GM12865 (cell line): ENCODE data around the gene SCARB1.
"Not testable (repeated sequence)": the region's sequence is repeated elsewhere in the genome, so short reads cannot be mapped to it uniquely, and the experiment has no call there.

Experiments
- DNase-seq: peaks from one replicate; pipeline ENCODE4 v3.0.0; 2010; ENCODE audit warnings: low read depth
- H3K4me3 ChIP-seq: 2 replicates; pipeline ENCODE4 v1.5.1; 2011; ENCODE audit warnings: mild to moderate bottlenecking, low read depth, low read length, control low read depth
- TF ChIP-seq, protein P1 (sequence below): IDR thresholded peaks from 2 replicates; pipeline ENCODE4 v1.5.1; 2011; ENCODE audit warnings: low read length, control low read depth, low read depth, inconsistent platforms; ENCODE audit not compliant: insufficient read depth; ENCODE audit errors: missing control alignments

The SCARB1 gene

DNA sequence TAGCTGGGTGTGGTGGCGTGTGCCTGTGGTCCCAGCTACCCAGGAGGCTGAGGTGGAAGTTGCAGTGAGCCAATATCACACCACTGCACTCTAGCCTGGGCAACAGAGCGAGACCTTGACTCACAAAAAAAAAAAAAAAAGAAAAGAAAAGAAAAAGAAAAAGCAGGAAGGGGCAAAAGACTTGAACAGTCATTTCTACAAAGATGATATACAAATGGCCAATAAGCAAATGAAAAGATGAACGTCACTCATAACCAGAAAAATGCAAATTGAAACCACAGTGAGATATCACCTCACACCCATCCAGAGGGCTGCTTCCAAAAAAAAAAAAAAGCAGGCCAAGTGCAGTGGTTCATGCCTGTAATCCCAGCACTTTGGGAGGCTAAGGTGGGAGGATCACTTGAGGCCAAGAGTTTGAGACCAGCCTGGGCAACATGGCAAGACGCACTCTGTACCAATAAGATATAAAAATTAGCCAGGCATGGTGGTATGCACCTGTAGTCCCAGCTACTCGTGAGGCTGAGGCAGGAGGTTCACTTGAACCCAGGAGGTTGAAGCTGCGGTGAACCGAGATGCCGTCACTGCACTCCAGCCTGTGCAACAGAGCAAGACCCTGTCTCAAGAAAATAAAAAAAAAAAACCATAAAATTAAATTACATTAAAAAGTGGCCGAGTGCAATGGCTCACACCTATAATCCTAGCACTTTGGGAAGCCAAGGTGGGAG, 30.3 kb upstream of the SCARB1 start:
- TF ChIP-seq, protein P1, sequence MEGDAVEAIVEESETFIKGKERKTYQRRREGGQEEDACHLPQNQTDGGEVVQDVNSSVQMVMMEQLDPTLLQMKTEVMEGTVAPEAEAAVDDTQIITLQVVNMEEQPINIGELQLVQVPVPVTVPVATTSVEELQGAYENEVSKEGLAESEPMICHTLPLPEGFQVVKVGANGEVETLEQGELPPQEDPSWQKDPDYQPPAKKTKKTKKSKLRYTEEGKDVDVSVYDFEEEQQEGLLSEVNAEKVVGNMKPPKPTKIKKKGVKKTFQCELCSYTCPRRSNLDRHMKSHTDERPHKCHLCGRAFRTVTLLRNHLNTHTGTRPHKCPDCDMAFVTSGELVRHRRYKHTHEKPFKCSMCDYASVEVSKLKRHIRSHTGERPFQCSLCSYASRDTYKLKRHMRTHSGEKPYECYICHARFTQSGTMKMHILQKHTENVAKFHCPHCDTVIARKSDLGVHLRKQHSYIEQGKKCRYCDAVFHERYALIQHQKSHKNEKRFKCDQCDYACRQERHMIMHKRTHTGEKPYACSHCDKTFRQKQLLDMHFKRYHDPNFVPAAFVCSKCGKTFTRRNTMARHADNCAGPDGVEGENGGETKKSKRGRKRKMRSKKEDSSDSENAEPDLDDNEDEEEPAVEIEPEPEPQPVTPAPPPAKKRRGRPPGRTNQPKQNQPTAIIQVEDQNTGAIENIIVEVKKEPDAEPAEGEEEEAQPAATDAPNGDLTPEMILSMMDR: no peak
- DNase-seq: peak; percentile 55
- H3K4me3 ChIP-seq: no peak overlapping the region

DNA sequence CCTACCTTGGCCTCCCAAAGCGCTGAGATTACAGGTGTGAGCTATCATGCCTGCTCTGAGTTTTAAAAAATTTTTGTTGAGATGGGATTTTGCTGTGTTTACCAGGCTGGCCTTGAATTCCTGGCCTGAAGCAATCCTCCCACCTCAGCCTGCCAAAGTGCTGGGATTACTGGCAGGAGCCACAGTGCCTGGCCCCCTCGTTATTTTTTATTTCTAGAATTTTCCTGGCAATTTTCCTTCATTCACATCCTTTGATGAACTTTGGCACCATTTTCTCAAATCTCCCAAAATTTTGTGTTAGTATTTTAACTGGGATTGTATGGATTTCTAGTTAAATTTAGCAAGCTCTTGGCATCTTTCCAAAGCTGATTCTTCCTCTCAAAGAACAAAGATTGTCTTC, 24.6 kb upstream of the SCARB1 start:
- H3K4me3 ChIP-seq: no peak overlapping the region
- DNase-seq: no peak
- TF ChIP-seq, protein P1: no peak

DNA sequence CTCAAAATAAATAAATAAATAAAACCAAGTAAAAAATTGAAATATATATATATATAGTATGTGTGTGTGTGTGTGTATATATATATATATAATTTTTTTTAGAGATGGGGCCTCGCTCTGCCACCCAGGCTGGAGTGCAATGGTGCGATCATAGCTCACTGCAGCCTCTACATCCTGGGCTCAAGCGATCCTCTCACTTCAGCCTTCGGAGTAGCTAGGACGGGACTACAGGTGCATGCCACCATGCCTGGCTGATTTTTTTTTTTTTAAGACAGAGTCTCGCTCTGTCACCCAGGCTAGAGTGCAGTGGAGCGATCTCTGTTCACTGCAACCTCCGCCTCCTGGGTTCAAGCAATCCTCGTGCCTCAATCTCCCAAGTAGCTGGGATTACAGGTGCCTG, 24.1 kb upstream of the SCARB1 start:
- not testable (repeated sequence) for H3K4me3 ChIP-seq, DNase-seq

- no peak overlapping the region for H3K4me3 ChIP-seq
- TF ChIP-seq, protein P1: no peak
- DNase-seq: peak; percentile 84
These were observed 21.1 kb upstream of the SCARB1 start for GRCh38 chr12:124884587-124885438.

GRCh38 chr12:124883263-124884130, 19.8 kb upstream of the SCARB1 start:
- TF ChIP-seq, protein P1: no peak
- DNase-seq: no peak
- no peak overlapping the region for H3K4me3 ChIP-seq

DNA sequence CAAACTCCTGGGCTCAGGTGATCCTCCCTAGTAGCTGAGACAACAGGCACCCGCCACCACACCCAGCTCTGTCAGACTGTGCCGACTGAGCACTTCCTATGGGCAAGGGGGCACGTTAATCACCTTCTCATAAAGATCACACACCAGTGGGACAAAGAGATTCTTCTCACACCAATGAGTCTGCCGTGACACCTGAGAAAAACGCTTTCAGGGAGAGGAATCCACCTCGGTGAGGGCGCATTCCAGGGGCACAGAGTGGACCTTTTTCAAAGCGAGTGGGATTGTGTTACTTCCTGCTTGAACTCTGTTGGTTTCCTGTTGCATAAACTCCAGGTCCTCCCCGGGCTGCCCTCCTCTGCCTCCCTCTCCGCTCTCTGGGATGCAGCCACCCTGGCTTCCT, 17.5 kb upstream of the SCARB1 start:
- no peak for DNase-seq

DNA sequence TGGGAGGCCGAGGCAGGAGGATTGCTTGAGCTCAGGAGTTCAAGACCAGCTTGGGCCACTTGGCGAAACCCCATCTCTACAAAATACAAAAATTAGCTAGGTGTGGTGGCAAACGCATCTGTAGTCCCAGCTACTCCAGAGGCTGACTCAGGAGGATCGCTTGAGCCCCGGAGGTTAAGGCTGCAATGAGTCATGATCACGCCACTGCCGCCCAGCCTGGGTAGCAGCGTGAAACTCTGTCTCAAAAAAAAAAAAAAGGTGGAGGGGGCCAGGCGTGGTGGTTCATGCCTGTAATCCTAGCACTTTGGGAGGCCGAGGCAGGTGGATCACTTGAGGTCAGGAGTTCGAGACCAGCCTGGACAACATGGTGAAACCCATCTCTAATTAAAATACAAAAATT, 16.7 kb upstream of the SCARB1 start:
- not testable (repeated sequence) for DNase-seq, H3K4me3 ChIP-seq

More for the DNA sequence above, 17.5 kb upstream of the SCARB1 start:
- TF ChIP-seq, protein P1: no peak
- no peak overlapping the region for H3K4me3 ChIP-seq
